ENCODE results near the gene EPHB2.

Gene EPHB2

DNA sequence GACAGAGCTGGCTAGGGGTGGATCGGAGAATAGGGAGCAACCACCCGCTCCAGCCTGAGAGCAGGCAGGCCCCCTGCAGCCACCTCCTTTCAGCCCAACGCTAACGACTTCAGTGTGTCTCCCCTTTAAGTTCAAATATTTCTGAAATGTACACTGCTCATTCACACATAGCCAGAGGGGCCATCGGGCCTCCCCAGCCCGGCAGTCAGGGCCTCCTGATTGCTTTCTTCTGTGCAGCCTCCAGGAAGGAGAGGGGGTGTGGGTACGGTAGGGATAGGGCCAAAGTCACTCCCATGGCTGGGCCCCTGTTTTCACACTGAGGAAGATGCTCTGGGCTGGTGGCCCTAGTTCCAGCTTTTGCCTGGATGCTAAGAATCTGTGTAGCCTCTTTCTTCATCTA, 64.8 kb downstream of the EPHB2 start:
- in situ Hi-C loops (cut with HindIII; ENCODE audit: low sequenced_read_pairs), result loop anchor here (5.0 kb wide), 1 partner anchor 47 kb away; no protein-coding TSS in a partner anchor

GRCh38 chr1:22776035-22776613, 65.5 kb downstream of the EPHB2 start:
- in situ Hi-C loops (cut with HindIII; ENCODE audit: low sequenced_read_pairs), result loop anchor here (5.0 kb wide), 1 partner anchor 46 kb away; no protein-coding TSS in a partner anchor

GRCh38 chr1:22777388-22778057, 66.9 kb downstream of the EPHB2 start:
- in situ Hi-C loops (cut with HindIII; ENCODE audit: low sequenced_read_pairs), result loop anchor here (5.0 kb wide), 1 partner anchor 45 kb away; no protein-coding TSS in a partner anchor

- in situ Hi-C loops (cut with HindIII; ENCODE audit: low sequenced_read_pairs), result loop anchor here (5.0 kb wide), 1 partner anchor 44 kb away; no protein-coding TSS in a partner anchor
These were observed 67.8 kb downstream of the EPHB2 start for GRCh38 chr1:22778408-22778807.

GRCh38 chr1:22778862-22779520, 68.4 kb downstream of the EPHB2 start:
- in situ Hi-C loops (cut with HindIII; ENCODE audit: low sequenced_read_pairs), result loop anchor here (5.0 kb wide), 1 partner anchor 43 kb away; no protein-coding TSS in a partner anchor

DNA sequence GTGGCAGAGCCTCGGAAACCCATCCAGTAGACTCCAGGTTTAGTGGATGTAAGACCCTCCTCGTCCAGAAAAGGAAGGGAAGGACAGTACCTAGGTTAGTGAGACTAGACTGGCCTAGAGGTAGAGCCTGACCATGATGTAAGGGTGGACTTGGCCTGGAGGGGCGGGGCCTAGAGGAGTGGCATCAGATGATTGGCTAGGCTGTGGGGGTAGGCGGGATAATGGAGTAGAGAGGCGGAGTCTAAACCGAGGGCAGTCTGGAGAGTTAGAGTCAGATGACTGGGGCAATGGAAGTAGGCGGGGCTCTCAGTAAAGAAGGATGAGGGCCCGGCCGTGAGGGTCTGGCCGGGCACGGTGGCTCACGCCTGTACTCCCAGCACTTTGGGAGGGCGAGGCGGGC, 70.1 kb downstream of the EPHB2 start:
- in situ Hi-C loops (cut with HindIII; ENCODE audit: low sequenced_read_pairs), result no loop called here

DNA sequence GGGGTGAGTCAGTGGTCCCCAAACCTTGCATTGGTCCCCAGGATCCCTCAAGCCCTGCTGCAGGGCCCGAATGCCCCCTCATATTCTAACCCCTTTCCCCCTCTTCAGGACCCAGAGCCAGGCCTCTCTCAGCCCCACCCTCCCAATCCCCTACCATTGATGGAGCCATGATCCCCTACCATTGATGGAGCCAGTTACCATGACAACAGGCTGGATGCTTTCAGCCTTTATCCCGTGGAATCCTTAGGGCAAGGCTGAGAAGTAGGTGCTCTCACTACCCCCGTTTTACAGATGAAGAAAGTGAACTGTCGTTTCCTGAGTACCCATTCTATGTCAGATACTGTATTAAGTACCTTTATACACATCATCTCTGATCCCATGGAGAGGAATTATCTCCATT, 70.8 kb downstream of the EPHB2 start:
- in situ Hi-C loops (cut with HindIII; ENCODE audit: low sequenced_read_pairs), result no loop called here

GRCh38 chr1:22782406-22782805, 71.8 kb downstream of the EPHB2 start:
- in situ Hi-C loops (cut with HindIII; ENCODE audit: low sequenced_read_pairs), result no loop called here

DNA sequence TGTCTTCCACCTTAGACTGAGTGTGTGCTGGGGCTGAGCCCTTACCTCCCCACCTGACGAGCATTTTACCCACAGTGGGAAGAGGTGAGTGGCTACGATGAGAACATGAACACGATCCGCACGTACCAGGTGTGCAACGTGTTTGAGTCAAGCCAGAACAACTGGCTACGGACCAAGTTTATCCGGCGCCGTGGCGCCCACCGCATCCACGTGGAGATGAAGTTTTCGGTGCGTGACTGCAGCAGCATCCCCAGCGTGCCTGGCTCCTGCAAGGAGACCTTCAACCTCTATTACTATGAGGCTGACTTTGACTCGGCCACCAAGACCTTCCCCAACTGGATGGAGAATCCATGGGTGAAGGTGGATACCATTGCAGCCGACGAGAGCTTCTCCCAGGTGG, 73.7 kb downstream of the EPHB2 start:
- in situ Hi-C loops (cut with HindIII; ENCODE audit: low sequenced_read_pairs), result no loop called here

DNA sequence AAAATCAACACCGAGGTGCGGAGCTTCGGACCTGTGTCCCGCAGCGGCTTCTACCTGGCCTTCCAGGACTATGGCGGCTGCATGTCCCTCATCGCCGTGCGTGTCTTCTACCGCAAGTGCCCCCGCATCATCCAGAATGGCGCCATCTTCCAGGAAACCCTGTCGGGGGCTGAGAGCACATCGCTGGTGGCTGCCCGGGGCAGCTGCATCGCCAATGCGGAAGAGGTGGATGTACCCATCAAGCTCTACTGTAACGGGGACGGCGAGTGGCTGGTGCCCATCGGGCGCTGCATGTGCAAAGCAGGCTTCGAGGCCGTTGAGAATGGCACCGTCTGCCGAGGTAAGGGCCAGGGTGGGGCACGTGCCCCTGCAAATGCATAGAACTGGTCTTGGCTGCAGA, 74.1 kb downstream of the EPHB2 start:
- in situ Hi-C loops (cut with HindIII; ENCODE audit: low sequenced_read_pairs), result loop anchor here (5.0 kb wide), 1 partner anchor 32 kb away; no protein-coding TSS in a partner anchor

DNA sequence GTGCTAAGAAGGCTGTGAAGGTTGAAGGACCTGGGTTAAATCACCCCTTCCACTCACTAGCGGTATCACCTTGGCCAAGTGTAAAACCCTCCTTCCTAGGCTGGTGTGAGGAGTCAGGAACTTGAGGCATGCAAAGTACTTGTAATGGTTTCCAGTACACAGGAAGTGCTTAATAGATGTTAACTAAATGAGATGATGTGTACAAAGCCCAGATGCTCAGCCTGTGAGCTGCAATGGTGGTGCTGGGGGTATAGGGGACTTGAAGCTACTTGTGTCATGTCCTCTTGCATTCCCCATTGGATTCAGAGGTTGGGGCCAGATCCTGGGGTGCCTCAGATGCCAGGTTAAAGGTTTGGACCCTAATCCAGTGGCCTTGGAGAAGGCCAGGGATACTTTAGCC, 75.5 kb downstream of the EPHB2 start:
- in situ Hi-C loops (cut with HindIII; ENCODE audit: low sequenced_read_pairs), result loop anchor here (5.0 kb wide), 1 partner anchor 34 kb away; no protein-coding TSS in a partner anchor

GRCh38 chr1:22786719-22787489, 76.3 kb downstream of the EPHB2 start:
- in situ Hi-C loops (cut with HindIII; ENCODE audit: low sequenced_read_pairs), result loop anchor here (5.0 kb wide), 1 partner anchor 35 kb away; no protein-coding TSS in a partner anchor

DNA sequence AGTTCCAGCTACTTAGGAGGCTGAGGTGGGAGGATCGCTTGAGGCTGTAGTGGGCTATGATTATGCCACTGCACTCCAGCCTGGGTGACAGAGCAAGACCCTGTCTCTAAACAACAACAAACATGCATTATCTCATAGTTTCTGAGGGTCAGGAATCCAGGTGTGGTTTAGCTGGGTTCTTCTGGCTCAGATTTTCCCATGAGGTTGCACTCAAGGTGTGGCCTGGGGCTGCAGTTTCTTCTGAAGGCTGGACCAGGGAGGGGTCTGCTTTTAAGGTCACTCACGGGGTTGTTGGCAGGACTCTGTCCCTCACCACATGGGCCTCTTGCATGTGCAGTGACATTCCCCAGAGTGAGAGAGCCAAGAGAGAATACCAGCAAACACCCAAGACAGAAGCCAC, 77.0 kb downstream of the EPHB2 start:
- in situ Hi-C loops (cut with HindIII; ENCODE audit: low sequenced_read_pairs), result loop anchor here (5.0 kb wide), 1 partner anchor 35 kb away; no protein-coding TSS in a partner anchor

- in situ Hi-C loops (cut with HindIII; ENCODE audit: low sequenced_read_pairs), result loop anchor here (5.0 kb wide), 1 partner anchor 36 kb away; no protein-coding TSS in a partner anchor
These were observed 77.6 kb downstream of the EPHB2 start for GRCh38 chr1:22788254-22788661.

- in situ Hi-C loops (cut with HindIII; ENCODE audit: low sequenced_read_pairs), result loop anchor here (5.0 kb wide), 1 partner anchor 37 kb away; no protein-coding TSS in a partner anchor
These were observed 78.8 kb downstream of the EPHB2 start for GRCh38 chr1:22789356-22789994.

- in situ Hi-C loops (cut with HindIII; ENCODE audit: low sequenced_read_pairs), result no loop called here
These were observed 79.8 kb downstream of the EPHB2 start for GRCh38 chr1:22790232-22791008.

DNA sequence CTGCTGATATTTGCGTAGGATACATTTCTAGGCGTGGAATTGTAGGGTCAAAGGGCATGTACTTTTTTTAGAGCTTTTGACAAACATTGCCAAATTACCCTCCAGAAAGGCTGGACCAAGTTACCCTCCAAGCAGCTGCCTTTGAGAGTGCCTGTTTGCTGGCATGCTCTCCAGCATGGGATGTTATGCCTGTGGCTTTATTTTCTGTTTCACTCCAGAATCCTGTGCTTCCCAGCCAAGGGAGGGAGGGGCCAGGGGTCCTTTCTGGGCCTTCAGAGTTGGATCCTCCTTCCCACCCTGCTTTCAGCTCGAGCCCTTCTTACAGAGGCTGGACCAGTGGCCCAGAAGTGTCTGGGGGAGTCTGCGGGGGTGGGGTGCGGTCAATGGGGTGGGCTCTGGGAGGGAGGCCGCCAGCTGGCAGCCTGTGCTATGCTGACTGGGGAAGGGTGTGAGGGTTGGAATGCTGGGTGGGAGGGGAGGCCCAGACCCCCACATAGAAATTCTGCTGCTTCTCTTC, 81.2 kb downstream of the EPHB2 start:
- in situ Hi-C loops (cut with HindIII; ENCODE audit: low sequenced_read_pairs), result no loop called here

DNA sequence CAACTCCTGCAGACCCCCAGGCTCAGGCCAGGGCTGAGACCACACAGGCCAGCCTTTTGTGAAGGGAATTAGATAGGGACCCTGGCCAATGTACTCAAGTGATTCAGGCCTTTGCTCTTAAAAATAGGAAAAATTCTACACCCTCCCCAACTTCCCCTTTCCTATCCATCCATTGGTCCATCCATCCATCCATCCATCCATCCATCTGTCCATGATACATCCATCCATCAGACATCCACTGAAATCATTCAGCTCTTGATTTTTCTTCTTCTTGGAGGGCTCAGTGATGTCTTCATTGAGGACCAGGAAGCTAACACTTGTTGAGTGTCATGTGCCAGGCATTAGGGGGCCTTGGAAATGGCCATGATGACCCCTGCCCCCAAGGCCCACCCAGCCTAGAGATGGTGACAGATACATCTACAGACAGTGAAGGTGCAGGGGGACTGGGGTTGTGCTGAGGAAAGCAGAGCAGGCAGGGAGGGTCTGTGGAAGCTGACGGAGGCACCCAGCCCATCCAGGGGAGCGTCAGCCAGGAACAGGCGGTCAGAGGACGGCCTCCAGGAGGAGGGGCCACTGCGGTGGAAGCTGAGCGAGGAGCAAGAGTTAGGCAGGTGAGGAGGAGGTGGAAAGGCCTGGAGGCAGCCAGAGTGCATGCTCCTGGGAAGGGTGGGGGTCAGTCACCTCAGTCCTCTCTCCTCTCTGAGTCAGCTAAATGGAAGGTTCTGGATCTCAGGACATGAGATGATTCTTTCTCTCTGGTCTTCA, 81.9 kb downstream of the EPHB2 start:
- in situ Hi-C loops (cut with HindIII; ENCODE audit: low sequenced_read_pairs), result no loop called here

DNA sequence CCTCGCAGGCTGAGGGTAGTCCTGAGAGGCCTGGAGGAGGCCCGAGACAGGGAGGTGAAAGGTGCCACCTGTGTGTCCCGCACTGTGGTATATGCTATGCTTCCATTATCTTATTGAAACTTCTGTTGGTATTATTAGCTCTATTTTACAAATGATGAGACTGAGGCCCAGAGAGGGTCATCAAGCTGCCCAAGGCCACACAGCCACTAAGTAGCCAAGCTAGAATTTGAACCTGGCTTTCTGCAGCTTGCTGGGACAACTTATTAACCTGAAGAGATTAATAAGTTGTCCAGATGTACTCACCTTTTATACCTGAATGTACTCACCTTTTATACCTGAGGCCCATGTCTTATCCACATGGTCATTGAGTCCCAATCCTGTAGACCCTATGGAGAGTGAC, 83.0 kb downstream of the EPHB2 start:
- in situ Hi-C loops (cut with HindIII; ENCODE audit: low sequenced_read_pairs), result no loop called here
